SH-SY5Y (cell line): Measurements from ENCODE around the gene THRB.

Experiments
- GATA2 ChIP-seq: IDR thresholded peaks from 2 replicates; pipeline ENCODE4 v1.6.1; 2011; ENCODE audit warnings: mild to moderate bottlenecking, low read depth, low read length
- GATA3 ChIP-seq: IDR thresholded peaks from 2 replicates; pipeline ENCODE4 v1.6.1; 2011; ENCODE audit warnings: low read depth, mild to moderate bottlenecking, low read length, moderate library complexity

DNA sequence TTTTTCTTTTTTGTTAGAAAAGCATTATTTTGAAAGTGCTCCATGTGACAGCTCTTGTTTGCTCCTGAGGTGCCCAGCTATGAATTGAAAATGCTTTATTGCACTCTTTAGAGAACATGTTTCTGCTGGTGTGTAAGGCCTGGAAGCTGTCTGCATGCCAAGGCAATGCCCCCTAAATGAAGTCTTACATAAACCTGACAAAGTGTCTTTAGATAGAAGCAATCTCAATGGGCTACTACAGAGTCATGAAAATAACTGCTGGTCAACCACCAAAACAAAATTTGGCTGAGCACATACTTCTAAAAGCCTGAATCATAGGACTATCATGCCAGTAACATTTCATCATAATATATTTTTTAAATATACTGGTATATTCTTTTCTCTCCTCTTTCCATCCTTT, 178.7 kb downstream of the THRB start:
- TF ChIP-seq GATA3 = no peak
- no peak for TF ChIP-seq GATA2
